NCI-H82 treated with DMSO at 0.1 percent for 48 hours (cell line): ENCODE measurements around the gene ABRACL.
"Not testable (repeated sequence)": the region's sequence is repeated elsewhere in the genome, so short reads cannot be mapped to it uniquely, and the experiment has no call there.

ENCODE experiments used
- DNase-seq: peaks from one replicate; lab custom pipeline; 2025; ENCODE audit not compliant: unreplicated experiment; lab: John Stamatoyannopoulos, UW

ABRACL gene

GRCh38 chr6:139028658-139029469, at the start of gene ABRACL:
Gene ABRACL (plus strand): TSS chr6:139028745. CDS start chr6:139034161, 5,416 bp downstream.
- peak; percentile 27 for DNase-seq

GRCh38 chr6:138979365-138979764, 49.2 kb upstream of the ABRACL start:
- no peak for DNase-seq

- DNase-seq: no peak
These were observed 48.5 kb upstream of the ABRACL start for GRCh38 chr6:138979813-138980668.

GRCh38 chr6:138981416-138981815, 47.1 kb upstream of the ABRACL start:
- no peak for DNase-seq

GRCh38 chr6:138986578-138986977, 42.0 kb upstream of the ABRACL start:
- DNase-seq: no peak

GRCh38 chr6:138987080-138987642, 41.4 kb upstream of the ABRACL start:
- DNase-seq: no peak

GRCh38 chr6:138987643-138988468, 40.7 kb upstream of the ABRACL start, which contains the start of gene REPS1:
Gene REPS1 (minus strand): TSS chr6:138988253. CDS start chr6:138987682, 571 bp downstream.
- DNase-seq: peak; percentile 77

- peak; percentile 77 for DNase-seq
These were observed 40.1 kb upstream of the ABRACL start for GRCh38 chr6:138988469-138988834.

- no peak for DNase-seq
These were observed 39.2 kb upstream of the ABRACL start for GRCh38 chr6:138989098-138989983.

- no peak for DNase-seq
These were observed 37.3 kb upstream of the ABRACL start for GRCh38 chr6:138991206-138991605.

- DNase-seq: not testable (repeated sequence)
These were observed 35.6 kb upstream of the ABRACL start for GRCh38 chr6:138992965-138993364.

- not testable (repeated sequence) for DNase-seq
These were observed 35.1 kb upstream of the ABRACL start for GRCh38 chr6:138993410-138993809.

GRCh38 chr6:138996524-138996923, 32.0 kb upstream of the ABRACL start:
- DNase-seq: no peak

GRCh38 chr6:138997136-138997535, 31.4 kb upstream of the ABRACL start:
- DNase-seq: no peak

- DNase-seq: no peak
These were observed 28.4 kb upstream of the ABRACL start for GRCh38 chr6:138999949-139000725.

- no peak for DNase-seq
These were observed 24.8 kb upstream of the ABRACL start for GRCh38 chr6:139003751-139004150.

GRCh38 chr6:139006477-139006876, 22.1 kb upstream of the ABRACL start:
- no peak for DNase-seq

- DNase-seq: no peak
These were observed 21.1 kb upstream of the ABRACL start for GRCh38 chr6:139007428-139007827.

GRCh38 chr6:139008117-139008516, 20.4 kb upstream of the ABRACL start:
- no peak for DNase-seq
